Suppressor macrophage treated with lipopolysaccharide for 4 hours (primary cell): ENCODE data around the gene USP22.
"Not testable (repeated sequence)": the region's sequence is repeated elsewhere in the genome, so short reads cannot be mapped to it uniquely, and the experiment has no call there.

ENCODE experiments used
- DNase-seq: peaks from one replicate; pipeline ENCODE4 v3.0.0-alpha.2; 2020

The USP22 gene

GRCh38 chr17:21042458-21043295, at the start of gene USP22:
Gene USP22 (minus strand): TSS chr17:21043011. CDS start chr17:21042835, 176 bp downstream.
- DNase-seq = peak; percentile 99

DNA sequence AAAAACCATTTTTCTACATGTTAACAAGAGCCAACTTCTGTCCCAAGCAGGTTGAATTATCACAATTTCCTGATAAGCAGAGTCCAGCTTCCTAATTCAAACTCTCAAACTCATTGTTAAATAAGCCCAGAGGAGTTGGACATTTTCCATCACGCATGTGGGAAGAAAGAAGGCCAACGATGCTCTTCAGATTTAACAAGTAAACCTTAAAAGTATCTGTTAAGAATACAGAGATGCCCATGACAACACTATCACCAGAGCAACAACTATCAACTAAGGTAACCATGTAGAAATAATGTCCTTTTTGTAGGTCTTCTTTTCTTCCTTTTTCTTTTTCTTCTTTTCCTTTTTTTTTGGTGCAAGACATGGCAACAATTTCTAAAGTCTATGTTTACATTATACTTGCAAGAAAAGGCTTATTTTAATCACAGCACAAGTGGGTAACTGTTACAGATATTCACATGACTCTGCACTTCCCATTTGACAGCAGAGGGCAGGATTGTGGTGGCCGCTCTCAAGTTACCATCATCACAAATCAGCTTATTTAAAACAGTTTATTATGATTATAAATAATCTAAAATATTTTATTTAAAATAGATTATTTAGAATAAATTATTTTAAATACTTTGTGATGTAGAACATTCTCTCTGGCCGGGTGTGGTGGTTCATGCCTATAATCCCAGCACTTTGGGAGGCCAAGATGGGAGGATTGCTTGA, 48.2 kb upstream of the USP22 start:
- DNase-seq = peak; percentile 25

- peak; percentile 23 for DNase-seq
Measured at GRCh38 chr17:21089933-21090901, 47.4 kb upstream of the USP22 start.

DNA sequence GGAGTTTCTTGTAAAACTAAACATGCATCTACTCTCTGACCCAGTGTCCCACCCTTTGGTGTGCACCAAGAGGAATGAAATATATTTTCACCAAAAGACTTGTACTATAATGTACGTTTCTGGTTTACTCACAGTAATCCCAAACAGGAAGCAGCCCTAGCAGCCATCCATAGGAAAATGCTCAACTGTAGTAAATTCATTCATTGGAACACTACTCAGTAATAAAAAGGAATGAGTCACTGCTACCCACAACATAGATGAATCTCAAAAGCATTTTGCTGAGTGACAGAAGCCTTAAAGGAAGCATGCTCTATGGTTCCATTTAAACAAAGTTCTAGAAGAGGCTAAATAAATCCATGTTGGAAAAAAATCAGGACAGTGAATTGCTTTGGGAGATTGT, 46.3 kb upstream of the USP22 start:
- DNase-seq = no peak

DNA sequence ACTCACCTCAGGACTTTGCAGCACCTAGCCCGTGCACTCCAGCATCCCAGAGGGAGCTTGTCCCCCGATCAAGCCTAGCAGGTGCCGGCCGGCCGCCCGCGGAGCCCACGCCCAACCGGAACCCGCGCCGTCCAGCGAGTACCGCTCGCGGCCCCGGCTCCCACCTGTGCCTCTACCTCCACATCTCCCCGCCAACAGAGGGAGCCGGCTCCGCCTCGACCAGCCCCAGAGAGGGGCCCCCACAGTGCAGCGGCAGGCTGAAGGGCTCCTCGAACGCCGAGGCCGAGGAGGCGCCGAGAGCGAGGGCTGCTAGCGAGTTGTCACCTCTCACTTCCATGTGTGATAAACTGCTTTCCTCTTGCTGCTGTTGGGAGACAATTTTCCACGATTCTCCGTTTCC, 42.9 kb upstream of the USP22 start:
- DNase-seq = no peak

GRCh38 chr17:21085280-21085679, 42.5 kb upstream of the USP22 start:
- not testable (repeated sequence) for DNase-seq

DNA sequence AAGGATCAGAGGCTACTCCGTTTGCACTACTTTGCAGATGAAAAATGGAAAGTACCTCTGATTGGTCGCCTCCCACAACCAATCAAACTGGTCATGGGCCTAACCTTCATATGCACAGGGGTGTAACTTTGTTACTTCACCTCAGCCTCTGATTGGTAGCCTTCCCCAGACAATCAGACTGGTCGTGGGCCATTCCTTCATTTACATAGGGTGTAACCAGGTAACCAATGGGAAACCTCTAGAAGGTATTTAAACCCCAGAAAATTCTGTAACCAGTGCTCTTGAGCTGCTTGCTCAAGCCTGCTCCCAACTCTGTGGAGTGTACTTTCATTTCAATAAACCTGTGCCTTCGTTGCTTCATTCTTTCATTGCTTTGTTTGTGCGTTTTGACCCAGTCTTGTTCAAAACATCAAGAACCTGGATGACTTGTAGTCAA, 39.2 kb upstream of the USP22 start:
- no peak for DNase-seq

DNA sequence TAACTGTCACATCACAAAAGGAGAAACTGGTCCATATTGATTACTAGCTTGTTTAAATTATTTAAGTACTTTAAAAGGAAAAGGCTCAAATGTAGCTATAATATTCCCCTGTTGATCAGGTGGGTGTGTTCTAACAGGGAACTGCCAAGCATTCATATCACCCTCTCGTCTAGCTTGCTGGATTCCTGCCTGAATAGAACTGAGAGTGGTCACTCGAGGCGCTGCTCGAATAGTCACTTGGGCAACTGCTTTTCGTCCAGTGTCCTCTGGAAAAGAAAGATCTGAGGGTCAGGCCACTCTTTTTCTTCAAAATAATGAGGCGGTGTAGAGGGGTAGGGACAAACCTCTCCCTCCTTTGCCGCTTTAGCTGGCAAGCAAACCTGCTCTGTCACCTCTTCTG, 36.4 kb upstream of the USP22 start:
- no peak for DNase-seq

DNA sequence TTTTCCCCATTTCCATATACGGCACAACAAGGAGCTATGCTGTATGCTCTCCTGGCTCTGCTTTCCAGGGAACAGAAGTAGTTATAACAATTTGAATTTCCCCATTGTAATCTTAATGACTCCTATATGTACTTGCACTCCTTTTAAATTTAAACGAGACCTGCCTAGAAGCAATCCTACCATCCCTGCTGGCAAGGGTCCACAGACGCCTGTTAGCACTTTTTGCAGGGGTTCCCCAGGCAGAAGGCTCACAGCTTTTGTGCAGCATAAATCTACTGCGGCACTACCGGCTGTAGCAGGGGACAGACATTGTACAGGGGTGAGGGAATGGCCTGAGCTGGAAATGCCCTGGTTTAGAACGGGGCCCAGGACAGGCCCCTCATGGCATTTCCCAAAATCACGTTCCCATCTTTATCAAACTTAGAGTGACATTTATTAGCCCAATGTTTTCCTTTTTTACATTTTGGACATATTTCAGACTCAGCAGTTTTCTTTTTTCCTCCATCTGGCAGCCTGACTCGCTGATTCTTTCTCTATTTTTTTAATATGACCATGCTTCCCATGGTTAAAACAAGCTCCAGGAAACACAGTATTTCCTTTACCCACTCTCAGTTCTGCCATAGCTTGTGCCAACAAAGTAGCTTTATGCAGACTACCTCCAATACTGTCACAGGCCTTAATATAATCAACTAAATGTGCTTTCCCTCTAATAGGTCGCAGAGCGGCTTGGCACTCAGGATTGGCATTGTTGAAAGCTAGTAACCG, 35.4 kb upstream of the USP22 start:
- DNase-seq = no peak

DNA sequence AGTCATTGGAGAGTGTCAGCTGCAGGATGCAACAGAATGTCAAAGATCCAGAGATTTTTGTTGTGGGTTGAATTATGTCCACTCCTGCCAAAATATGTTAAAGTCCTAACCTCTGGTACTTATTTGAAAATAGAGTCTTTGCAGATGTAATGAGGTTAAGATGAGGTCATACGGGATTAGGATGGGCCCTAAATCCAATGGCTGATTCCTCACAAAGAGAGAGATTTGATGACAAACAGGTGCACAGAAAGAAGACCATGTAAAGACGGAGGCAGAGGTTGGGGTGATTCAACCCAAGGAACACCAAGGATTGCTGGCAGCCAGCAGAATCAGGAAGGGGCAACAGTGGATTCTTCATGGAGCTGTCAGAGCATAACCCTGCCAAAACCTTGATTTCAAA, 34.5 kb upstream of the USP22 start:
- no peak for DNase-seq

DNA sequence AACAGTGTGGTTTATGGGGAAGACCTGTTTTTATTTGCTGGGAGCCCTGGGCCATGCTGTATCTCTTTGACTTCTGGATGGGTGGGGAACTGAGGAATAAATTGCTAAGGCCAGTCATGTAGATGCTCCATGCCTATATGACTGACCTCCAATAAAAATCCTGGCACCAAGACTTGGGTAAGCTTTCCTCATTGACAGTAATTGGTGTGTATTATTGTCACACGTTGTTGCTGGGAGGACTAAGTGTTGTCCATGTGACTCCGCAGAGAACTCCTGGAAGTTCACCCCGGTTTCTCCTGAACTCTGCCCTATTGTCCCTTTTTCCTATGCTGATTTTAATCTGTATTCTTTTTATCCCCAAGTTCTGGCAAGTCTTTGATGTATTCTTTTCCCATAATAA, 33.4 kb upstream of the USP22 start:
- no peak for DNase-seq

DNA sequence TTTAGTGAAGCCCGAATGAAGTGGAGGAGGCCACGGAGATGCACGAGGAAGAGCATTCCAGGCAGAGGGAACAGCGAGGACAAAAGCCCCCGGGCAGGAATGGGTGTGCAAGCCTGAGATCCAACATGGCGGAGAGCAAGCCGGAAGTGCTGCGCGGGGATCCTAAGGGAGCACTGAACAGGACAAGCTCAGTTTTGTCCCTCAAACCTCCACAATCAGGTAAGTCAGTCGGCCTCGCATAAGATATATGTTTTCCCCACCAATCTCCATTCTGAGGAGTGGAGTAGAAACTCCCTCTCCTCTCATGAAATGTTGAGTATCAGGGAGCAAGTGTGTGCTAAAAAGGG, 32.9 kb upstream of the USP22 start:
- no peak for DNase-seq

DNA sequence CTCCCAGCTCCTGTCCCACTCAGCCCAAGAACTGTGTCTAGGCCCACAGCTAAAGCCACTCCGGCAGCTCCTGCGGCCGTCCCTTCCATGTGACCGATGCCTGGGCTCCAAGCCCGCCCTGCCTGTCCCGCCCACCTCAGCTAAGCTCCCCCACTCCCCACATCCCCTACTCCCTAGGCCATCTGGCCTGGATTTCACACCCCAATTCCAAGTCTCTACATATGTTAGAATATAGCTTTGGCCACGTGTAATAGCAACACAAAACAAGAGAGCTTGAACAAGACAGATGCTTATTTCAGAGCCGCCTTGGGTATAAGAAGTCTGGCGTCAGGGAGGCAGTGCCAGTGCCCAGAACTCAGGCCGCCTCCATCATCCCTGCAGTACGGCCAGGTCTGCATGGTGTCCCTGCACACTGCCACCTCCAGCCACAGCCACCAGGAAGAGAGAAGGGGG, 30.0 kb upstream of the USP22 start:
- no peak for DNase-seq

GRCh38 chr17:21066394-21066793, 23.6 kb upstream of the USP22 start:
- DNase-seq = no peak

- DNase-seq = no peak
Measured at GRCh38 chr17:21061971-21062526, 19.2 kb upstream of the USP22 start.

DNA sequence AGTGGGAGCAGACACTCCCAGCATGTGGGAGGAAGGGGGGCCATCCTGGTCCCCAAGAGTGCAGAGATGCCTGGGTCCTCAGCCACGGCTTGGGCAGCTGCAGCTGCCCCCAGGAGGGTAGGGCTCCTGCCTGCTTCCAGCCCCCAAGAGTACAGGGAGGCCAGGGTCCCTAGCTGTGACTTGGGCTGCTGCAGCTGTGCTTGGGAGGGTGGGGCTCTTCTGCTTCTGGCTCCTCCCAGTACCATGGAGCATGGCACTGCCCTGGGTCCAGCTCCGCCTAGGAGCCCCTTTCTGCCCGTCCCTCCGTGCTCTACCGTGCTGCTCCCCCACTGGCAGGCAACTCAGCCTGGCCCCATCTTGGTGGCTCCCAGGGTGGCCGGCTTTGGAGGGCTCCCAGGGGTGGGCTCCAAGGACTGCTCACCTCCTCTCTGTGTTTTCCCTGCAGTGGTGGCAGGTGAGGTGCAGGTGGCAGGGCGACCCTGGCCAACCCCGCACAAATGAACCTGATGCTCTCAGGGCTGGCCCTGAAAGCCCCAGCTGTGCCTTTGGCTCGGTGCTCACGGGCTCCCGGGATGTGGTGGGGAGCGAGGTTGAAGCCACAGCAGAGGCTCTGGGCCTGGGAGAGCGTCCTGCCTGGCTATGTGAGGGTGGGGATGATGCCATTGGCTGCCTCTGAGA, 18.5 kb upstream of the USP22 start:
- no peak for DNase-seq

GRCh38 chr17:21059761-21060160, 16.9 kb upstream of the USP22 start:
- DNase-seq = no peak

DNA sequence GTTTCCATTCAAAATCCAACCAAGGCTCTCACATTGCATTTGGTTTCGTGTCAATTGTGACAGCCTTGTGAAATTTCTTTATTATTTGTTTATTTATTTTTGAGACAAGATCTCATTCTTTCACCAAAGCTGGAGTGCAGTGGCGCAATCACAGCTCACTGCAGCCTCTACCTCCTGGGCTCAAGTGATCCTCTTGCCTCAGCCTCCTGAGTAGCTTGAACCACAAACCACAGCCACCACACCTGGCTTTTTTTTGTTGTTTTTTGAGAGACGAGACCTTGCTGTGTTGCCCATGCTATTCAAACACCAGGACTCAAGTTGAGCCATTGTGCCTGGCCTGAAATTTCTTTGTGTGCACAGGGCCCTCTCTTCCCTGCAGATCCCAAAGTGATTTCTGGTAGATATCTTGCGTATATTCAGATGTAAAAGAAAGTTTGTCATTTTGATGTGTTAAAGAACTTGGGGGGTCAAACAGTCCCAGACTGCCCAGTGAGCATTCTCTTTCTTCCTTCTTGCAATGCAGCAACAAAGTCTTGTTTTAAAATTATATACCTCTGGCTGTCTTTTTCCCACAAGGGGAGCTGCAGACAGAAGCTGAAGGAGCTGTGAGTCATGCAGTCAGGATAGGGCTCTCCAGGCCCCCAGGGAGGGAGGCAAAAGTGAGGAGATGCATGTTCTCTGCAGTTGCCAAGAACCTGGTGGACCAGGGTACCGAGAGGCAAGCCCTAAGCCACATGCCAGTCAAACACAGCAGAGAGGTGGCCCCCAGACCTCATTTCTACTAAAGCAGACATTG, 15.5 kb upstream of the USP22 start:
- DNase-seq = no peak

DNA sequence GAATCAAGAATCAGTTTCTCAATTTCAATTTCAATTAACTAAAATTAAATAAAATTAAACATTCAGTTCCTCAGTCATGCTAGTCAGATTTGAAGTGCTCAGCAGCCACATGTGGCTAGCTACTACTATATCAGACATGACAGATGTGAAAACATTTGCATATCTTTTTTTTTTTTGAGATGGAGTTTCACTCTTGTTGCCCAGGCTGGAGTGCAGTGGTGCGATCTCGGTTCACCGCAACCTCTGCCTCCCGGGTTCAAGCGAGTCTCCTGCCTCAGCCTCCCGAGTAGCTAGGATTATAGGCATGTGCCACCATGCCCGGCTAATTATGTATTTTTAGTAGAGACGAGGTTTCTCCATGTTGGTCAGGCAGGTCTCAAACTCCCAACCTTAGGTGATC, 10.2 kb upstream of the USP22 start:
- DNase-seq = not testable (repeated sequence)

- no peak for DNase-seq
Measured at GRCh38 chr17:21049457-21049856, 6.6 kb upstream of the USP22 start.

DNA sequence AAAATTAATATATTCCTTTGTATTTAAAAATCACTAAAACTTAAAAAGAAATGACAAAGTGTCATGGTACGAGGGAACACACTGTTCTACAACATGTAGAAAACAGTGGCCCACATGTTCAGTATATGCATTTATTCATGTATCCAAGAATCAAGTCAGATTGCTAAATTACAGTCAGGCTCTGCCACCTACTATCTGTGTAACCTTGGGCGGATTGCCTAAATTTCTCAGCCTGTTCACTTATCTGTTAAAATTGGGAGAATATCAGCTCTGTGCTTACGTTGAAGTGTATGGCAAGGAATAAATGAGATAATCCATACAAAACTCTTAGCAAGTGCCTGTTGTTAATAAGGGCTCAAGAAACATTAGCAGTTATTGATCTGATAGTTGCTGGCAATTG, 3.4 kb upstream of the USP22 start:
- no peak for DNase-seq
